ENCODE data around the gene YARS1.

Gene YARS1

GRCh38 chr1:32741413-32742198, 75.6 kb downstream of the YARS1 start:
- no peak for DNase-seq

GRCh38 chr1:32741059-32741412, 76.1 kb downstream of the YARS1 start:
- DNase-seq, result no peak

GRCh38 chr1:32736812-32737791, 80.1 kb downstream of the YARS1 start:
- no peak for DNase-seq

- peak; percentile 74 for DNase-seq
Observed at GRCh38 chr1:32733582-32734321, 83.4 kb downstream of the YARS1 start.

GRCh38 chr1:32729254-32730046, 87.7 kb downstream of the YARS1 start:
- DNase-seq, result no peak

GRCh38 chr1:32728413-32729077, 88.6 kb downstream of the YARS1 start:
- no peak for DNase-seq

- DNase-seq, result no peak
Observed at GRCh38 chr1:32727876-32728275, 89.3 kb downstream of the YARS1 start.

GRCh38 chr1:32725615-32725982, 91.6 kb downstream of the YARS1 start:
- DNase-seq, result no peak
